ENCODE data around the gene VPS13A.

- TF ChIP-seq CTCF (IDR thresholded peaks at IDR 0.05) (no peak), POLR2A (IDR thresholded peaks at IDR 0.05) (no peak)
Measured at GRCh38 chr9:77316058-77316457, 138.7 kb downstream of the VPS13A start.
